ENCODE results near the gene LDLRAD4. TPM values are rescaled to one million over a fixed set of nuclear protein-coding genes. Genes with fewer than 3 reads are reported as not detected.

LDLRAD4 gene
- total RNA-seq, 1 donor: 50.9 TPM

GRCh38 chr18:13456736-13457271 is 238.2 kb downstream of the LDLRAD4 start:
- Histone ChIP-seq H3K4me3 (ENCODE audit: low read length) (no peak overlapping the region), H3K9me3 (ENCODE audit: low read depth, low read length) (no peaks in the 10 kb centered on the region), H3K4me1 (ENCODE audit: insufficient read depth, low read length) (peaks cover 26% of the 10 kb centered on the region), H3K27me3 (ENCODE audit: insufficient read depth, low read length) (no peaks in the 10 kb centered on the region)

DNA sequence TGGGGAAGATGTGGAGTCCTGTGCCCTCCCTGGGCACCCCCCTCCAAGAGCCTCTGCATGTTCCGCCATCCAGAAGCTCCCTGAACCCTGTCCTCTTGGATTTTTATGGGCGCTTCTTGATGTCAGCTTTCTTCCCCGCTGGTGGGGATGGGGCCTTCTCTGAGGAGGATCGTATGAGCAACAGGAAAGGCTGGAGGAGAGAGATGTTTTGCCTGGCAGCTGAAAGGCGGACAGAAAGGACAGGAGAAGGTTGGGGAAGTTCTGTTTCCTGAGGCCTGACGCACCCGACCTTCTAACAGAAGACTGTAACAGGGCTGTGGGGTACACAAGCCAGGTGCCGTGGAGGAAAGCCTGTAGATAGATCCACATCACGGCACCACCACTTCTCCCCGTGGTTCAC is 238.8 kb downstream of the LDLRAD4 start:
- Histone ChIP-seq H3K9me3 (ENCODE audit: low read depth, low read length) (no peaks in the 10 kb centered on the region), H3K27me3 (ENCODE audit: insufficient read depth, low read length) (no peaks in the 10 kb centered on the region), H3K4me1 (ENCODE audit: insufficient read depth, low read length) (peaks cover 26% of the 10 kb centered on the region), H3K4me3 (ENCODE audit: low read length) (no peak overlapping the region)

GRCh38 chr18:13460946-13461345 is 242.4 kb downstream of the LDLRAD4 start:
- peaks cover 51% of the 10 kb centered on the region for H3K4me1 ChIP-seq (ENCODE audit: insufficient read depth, low read length)
- H3K27me3 ChIP-seq (ENCODE audit: insufficient read depth, low read length): no peaks in the 10 kb centered on the region
- H3K9me3 ChIP-seq (ENCODE audit: low read depth, low read length): no peaks in the 10 kb centered on the region
- no peak overlapping the region for H3K4me3 ChIP-seq (ENCODE audit: low read length)

- Histone ChIP-seq H3K27me3 (ENCODE audit: insufficient read depth, low read length) (no peaks in the 10 kb centered on the region), H3K4me3 (ENCODE audit: low read length) (no peak overlapping the region), H3K9me3 (ENCODE audit: low read depth, low read length) (no peaks in the 10 kb centered on the region), H3K4me1 (ENCODE audit: insufficient read depth, low read length) (peaks cover 52% of the 10 kb centered on the region)
Measured at GRCh38 chr18:13461469-13461868, 242.9 kb downstream of the LDLRAD4 start.

DNA sequence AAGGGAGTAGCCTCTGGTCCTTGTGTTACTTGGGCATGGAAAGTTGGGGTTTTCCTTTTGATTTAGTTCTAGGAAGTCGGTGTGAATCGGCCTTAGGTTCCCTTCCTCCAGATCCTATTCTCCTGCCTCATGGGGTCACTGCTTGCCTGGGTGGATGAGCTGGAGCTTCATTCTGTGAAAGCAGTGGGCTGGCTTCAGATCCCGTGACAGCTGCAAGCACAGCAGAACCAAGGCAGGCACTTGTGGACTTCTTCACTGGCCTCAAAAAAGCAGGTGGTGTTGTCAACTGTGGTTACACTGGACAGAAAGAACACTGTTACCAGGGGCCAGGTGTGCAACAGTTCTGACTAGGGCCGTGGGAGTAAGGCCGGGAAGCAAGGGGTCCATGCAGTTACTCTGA is 243.4 kb downstream of the LDLRAD4 start:
- Histone ChIP-seq H3K4me3 (ENCODE audit: low read length) (no peak overlapping the region), H3K9me3 (ENCODE audit: low read depth, low read length) (no peaks in the 10 kb centered on the region), H3K27me3 (ENCODE audit: insufficient read depth, low read length) (no peaks in the 10 kb centered on the region), H3K4me1 (ENCODE audit: insufficient read depth, low read length) (peaks cover 53% of the 10 kb centered on the region)

- H3K9me3 ChIP-seq (ENCODE audit: low read depth, low read length): no peaks in the 10 kb centered on the region
- H3K4me3 ChIP-seq (ENCODE audit: low read length): no peak overlapping the region
- no peaks in the 10 kb centered on the region for H3K27me3 ChIP-seq (ENCODE audit: insufficient read depth, low read length)
- peaks cover 48% of the 10 kb centered on the region for H3K4me1 ChIP-seq (ENCODE audit: insufficient read depth, low read length)
Measured at GRCh38 chr18:13462686-13463085, 244.1 kb downstream of the LDLRAD4 start.

DNA sequence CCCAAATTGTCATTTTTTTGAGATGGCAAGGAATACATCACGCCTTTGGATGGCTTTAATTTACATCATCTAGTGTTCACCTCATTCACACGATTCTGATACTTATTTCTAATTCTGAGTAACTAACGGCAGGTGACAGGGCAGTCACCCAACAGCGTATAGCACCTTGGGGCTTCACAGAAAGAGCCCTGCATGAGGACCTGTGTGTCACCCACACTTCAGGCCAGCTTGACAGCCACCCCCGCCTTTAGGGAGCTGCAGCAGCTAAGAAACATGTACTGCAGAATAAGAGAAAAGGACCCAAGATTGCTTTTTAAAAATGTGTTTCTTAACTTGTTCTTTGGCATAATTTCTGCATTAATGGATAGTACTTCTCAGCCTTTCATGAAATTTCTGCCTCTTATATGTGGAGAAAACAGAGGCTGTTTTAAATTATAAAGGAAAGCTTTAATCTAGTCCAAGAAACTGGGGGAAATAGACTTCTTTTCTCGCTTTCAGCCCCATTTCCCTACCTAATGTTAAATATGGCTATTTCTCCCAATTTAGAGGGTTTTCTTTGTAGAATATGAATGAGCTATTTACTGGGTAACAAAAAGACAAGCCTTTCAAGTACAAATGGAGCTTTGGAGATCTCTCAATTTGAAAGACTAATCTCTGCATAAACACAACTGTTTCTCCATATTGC is 245.1 kb downstream of the LDLRAD4 start:
- Histone ChIP-seq H3K27me3 (ENCODE audit: insufficient read depth, low read length) (no peaks in the 10 kb centered on the region), H3K4me3 (ENCODE audit: low read length) (no peak overlapping the region), H3K9me3 (ENCODE audit: low read depth, low read length) (no peaks in the 10 kb centered on the region), H3K4me1 (ENCODE audit: insufficient read depth, low read length) (peaks cover 48% of the 10 kb centered on the region)

- Histone ChIP-seq H3K9me3 (ENCODE audit: low read depth, low read length) (no peaks in the 10 kb centered on the region), H3K4me3 (ENCODE audit: low read length) (peak overlapping the region; percentile 57), H3K27me3 (ENCODE audit: insufficient read depth, low read length) (no peaks in the 10 kb centered on the region), H3K4me1 (ENCODE audit: insufficient read depth, low read length) (peaks cover 50% of the 10 kb centered on the region)
Measured at GRCh38 chr18:13464432-13465123, 246.0 kb downstream of the LDLRAD4 start.

DNA sequence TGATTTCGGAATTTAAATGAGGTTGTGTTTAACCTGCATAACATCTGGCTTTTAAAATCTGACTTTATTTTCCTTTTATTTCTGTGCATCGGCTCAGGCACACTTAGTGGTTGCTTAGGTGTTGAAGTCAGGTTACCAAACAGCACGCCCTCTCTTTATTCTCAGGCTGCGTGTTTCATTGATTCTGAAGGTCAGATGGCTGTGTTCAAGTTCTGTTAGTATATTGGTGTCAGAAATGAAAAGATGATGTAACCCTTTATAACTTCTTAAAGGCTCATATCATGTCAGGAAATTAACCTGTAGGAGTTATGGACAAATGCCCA is 246.5 kb downstream of the LDLRAD4 start:
- Histone ChIP-seq H3K4me3 (ENCODE audit: low read length) (peak overlapping the region; percentile 57), H3K4me1 (ENCODE audit: insufficient read depth, low read length) (peaks cover 54% of the 10 kb centered on the region), H3K9me3 (ENCODE audit: low read depth, low read length) (no peaks in the 10 kb centered on the region)

DNA sequence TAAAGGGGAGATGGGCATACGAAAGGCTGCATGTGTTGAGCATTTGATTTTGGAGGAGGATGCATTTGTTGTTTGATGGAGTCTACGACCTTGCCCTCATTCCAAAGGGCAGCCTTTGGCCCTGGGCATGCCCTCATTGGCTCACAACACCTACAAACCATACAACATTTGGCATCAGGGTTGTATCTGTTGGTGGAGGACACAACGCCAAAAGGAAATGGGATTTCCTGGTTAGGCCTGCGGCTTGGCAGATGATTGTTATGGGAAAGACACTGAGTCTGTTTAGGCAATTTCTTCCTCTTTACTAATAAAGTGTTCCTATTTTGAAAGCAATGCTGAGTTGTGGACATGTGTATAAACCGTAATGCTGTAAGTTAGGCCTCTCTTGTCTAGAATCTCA is 246.9 kb downstream of the LDLRAD4 start:
- peak overlapping the region; percentile 57 for H3K4me3 ChIP-seq (ENCODE audit: low read length)
- H3K27me3 ChIP-seq (ENCODE audit: insufficient read depth, low read length): no peaks in the 10 kb centered on the region
- peaks cover 58% of the 10 kb centered on the region for H3K4me1 ChIP-seq (ENCODE audit: insufficient read depth, low read length)
- H3K9me3 ChIP-seq (ENCODE audit: low read depth, low read length): no peaks in the 10 kb centered on the region

More for the DNA sequence above, 246.5 kb downstream of the LDLRAD4 start:
- H3K27me3 ChIP-seq (ENCODE audit: insufficient read depth, low read length): no peaks in the 10 kb centered on the region

DNA sequence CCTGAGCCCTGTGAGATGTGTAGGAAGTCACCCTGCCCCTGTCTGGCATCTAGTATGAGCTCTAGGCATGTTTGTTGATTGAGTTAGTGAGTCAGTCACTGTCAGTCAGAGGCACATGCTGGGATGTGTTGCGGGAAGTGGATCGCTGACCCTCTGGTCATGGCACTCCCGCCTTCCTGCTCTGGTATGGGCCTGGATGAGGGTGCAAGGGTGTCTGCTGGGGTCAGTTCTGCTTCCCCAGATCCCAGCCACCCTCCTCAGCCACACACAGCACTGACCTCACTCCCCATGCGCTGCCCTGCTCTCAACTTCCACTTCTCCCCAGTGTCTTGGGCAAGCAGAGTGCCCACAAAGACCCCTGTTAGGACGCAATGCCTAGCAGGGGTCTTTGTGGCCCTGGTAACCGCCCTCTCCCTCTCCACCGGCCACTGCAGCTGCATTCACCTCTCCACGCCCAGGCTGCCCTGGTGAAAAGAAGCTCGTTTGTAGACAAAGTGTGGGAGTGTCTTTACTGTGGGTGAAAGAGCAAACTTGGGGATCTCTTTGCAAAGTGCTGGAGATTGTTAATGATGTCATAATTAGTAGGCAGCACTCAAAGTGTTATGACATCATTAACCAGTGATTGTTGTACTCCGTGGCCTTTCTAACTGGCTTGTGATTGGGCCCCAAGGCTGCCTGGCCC is 252.1 kb downstream of the LDLRAD4 start:
- H3K4me1 ChIP-seq (ENCODE audit: insufficient read depth, low read length): peaks cover 43% of the 10 kb centered on the region
- H3K9me3 ChIP-seq (ENCODE audit: low read depth, low read length): no peaks in the 10 kb centered on the region
- H3K27me3 ChIP-seq (ENCODE audit: insufficient read depth, low read length): no peaks in the 10 kb centered on the region
- H3K4me3 ChIP-seq (ENCODE audit: low read length): no peak overlapping the region

- no peaks in the 10 kb centered on the region for H3K27me3 ChIP-seq (ENCODE audit: insufficient read depth, low read length)
- H3K4me1 ChIP-seq (ENCODE audit: insufficient read depth, low read length): peaks cover 36% of the 10 kb centered on the region
- H3K4me3 ChIP-seq (ENCODE audit: low read length): no peak overlapping the region
- no peaks in the 10 kb centered on the region for H3K9me3 ChIP-seq (ENCODE audit: low read depth, low read length)
Measured at GRCh38 chr18:13471198-13471845, 252.8 kb downstream of the LDLRAD4 start.

GRCh38 chr18:13471971-13472628 is 253.5 kb downstream of the LDLRAD4 start:
- Histone ChIP-seq H3K4me1 (ENCODE audit: insufficient read depth, low read length) (peaks cover 29% of the 10 kb centered on the region), H3K4me3 (ENCODE audit: low read length) (no peak overlapping the region), H3K9me3 (ENCODE audit: low read depth, low read length) (no peaks in the 10 kb centered on the region), H3K27me3 (ENCODE audit: insufficient read depth, low read length) (no peaks in the 10 kb centered on the region)

DNA sequence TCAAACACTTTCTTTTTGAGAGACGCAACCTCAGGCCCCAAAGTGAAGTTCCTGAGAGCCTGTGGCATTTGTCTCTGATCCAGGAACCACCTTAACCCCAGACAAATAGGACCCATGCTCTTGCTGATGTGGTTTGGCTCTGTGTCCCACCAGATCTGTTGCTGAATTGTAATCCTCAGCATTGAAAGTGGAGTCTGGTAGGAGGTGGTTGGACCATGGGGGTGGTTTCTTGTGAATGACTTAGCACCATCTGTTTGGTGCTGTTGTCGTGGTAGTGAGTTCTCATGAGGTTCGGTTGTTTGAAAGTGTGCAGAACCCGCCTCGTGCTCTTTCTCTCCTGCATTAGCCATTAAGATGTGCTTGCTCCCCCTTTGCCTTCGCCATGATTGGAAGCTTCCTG is 255.2 kb downstream of the LDLRAD4 start:
- Histone ChIP-seq H3K27me3 (ENCODE audit: insufficient read depth, low read length) (no peaks in the 10 kb centered on the region), H3K4me1 (ENCODE audit: insufficient read depth, low read length) (peaks cover 28% of the 10 kb centered on the region), H3K4me3 (ENCODE audit: low read length) (no peak overlapping the region), H3K9me3 (ENCODE audit: low read depth, low read length) (no peaks in the 10 kb centered on the region)

Measured in mononuclear cell (primary cell).